GM21390 (cell line): ENCODE measurements around the gene ORMDL1.
A peak's percentile ranks its signal among the peaks of the same experiment; 100 is the strongest.
"Not testable (repeated sequence)": the region's sequence is repeated elsewhere in the genome, so short reads cannot be mapped to it uniquely, and the experiment has no call there.

Experiments
- ATAC-seq: cut with Tn5 transposase; IDR thresholded peaks from one replicate; pipeline ENCODE4 v1.9.1; 2021; ENCODE audit not compliant: unreplicated experiment

The ORMDL1 gene

GRCh38 chr2:189772212-189772611 lies 11.9 kb downstream of the ORMDL1 start:
- ATAC-seq: no peak

GRCh38 chr2:189770590-189771322 lies 13.4 kb downstream of the ORMDL1 start:
- no peak for ATAC-seq

- ATAC-seq: no peak
Observed at GRCh38 chr2:189763908-189764661, 20.1 kb downstream of the ORMDL1 start.

- peak; percentile 97 for ATAC-seq
Observed at GRCh38 chr2:189762551-189763298, 21.4 kb downstream of the ORMDL1 start, which contains the start of gene OSGEPL1. TSS of gene OSGEPL1 (minus strand) at chr2:189762792. CDS start at chr2:189761640, 1,152 bp downstream.

- ATAC-seq: no peak
Observed at GRCh38 chr2:189762229-189762550, 21.9 kb downstream of the ORMDL1 start.

GRCh38 chr2:189760154-189760553 lies 24.0 kb downstream of the ORMDL1 start:
- ATAC-seq: not testable (repeated sequence)

- ATAC-seq: no peak
Observed at GRCh38 chr2:189756311-189756952, 27.7 kb downstream of the ORMDL1 start.

- ATAC-seq: peak; percentile 60
Observed at GRCh38 chr2:189751080-189751658, 33.0 kb downstream of the ORMDL1 start.

GRCh38 chr2:189729430-189729829 lies 54.7 kb downstream of the ORMDL1 start:
- no peak for ATAC-seq

GRCh38 chr2:189726849-189727248 lies 57.3 kb downstream of the ORMDL1 start:
- ATAC-seq: no peak

GRCh38 chr2:189726271-189726670 lies 57.9 kb downstream of the ORMDL1 start:
- ATAC-seq: no peak

GRCh38 chr2:189723192-189723591 lies 60.9 kb downstream of the ORMDL1 start:
- ATAC-seq: no peak
